OCI-LY1 (cell line): ENCODE measurements around the gene C3orf70.

ENCODE experiments used
- CTCF ChIP-seq: fragments of 200-600 bp; sonication (generic), shearing (Covaris generic); IDR thresholded peaks from 2 replicates; pipeline ENCODE4 v1.5.1; 2017; ENCODE audit warnings: mild to moderate bottlenecking, antibody characterized with exemption, low read length, moderate library complexity, mixed read lengths
- EZH2 ChIP-seq: fragments of 200-600 bp; sonication (generic), shearing (Covaris generic); IDR thresholded peaks from 2 replicates; pipeline ENCODE4 v1.8.0; 2017; ENCODE audit warnings: borderline replicate concordance, mixed run types, mild to moderate bottlenecking, antibody characterized with exemption, low read length, moderate library complexity, mixed read lengths

DNA sequence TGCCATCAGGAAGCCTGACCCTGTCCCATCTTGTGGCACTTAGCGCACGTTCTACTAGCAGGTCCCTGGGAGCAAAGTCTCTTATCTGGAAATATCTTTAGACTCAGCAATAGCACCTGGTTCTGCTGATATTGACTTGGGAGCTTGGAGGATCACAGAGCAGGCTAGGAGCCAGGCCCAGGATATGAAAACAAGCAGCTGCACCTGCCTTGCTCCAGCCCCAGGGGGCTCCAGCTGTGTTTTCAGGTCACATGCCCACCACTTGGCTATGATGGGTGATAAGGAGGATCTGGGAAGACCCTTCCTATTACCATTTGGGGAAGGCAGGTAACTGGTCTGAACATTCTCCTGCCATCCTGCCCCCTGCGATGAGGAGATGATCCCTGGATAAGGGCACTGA lies 87.8 kb downstream of the C3orf70 start:
- peak; percentile 24; the same call in 1 of the 2 replicates for TF ChIP-seq CTCF
- no peak for TF ChIP-seq EZH2
